ENCODE results near the gene DYRK2.

DYRK2 gene

GRCh38 chr12:67671419-67671818 is 22.9 kb downstream of the DYRK2 start:
- TF ChIP-seq NFIC (IDR thresholded peaks at IDR 0.05) (no peak), YY1 (IDR thresholded peaks at IDR 0.05; ENCODE audit: low read depth) (no peak), TAF1 (IDR thresholded peaks at IDR 0.05; ENCODE audit: low read depth) (no peak), TEAD4 (IDR thresholded peaks at IDR 0.05) (no peak)

- TF ChIP-seq USF1 (IDR thresholded peaks at IDR 0.05), result no peak
- no peak for TF ChIP-seq FOXM1 (IDR thresholded peaks at IDR 0.05; ENCODE audit: borderline replicate concordance, low read depth)
- no peak for TF ChIP-seq TAF1 (IDR thresholded peaks at IDR 0.05; ENCODE audit: low read depth)
- no peak for TF ChIP-seq ZBTB7A (IDR thresholded peaks at IDR 0.05; ENCODE audit: low read depth)
- no peak for TF ChIP-seq EP300 (IDR thresholded peaks at IDR 0.05; ENCODE audit: borderline replicate concordance)
- no peak for TF ChIP-seq EGR1 (IDR thresholded peaks at IDR 0.05)
- no peak for TF ChIP-seq MAX (IDR thresholded peaks at IDR 0.05)
- TF ChIP-seq CEBPB (IDR thresholded peaks at IDR 0.05), result no peak
- no peak for TF ChIP-seq TCF12 (IDR thresholded peaks at IDR 0.05; ENCODE audit: low read depth)
- no peak for TF ChIP-seq RAD21 (IDR thresholded peaks at IDR 0.05; ENCODE audit: low read depth)
- no peak for TF ChIP-seq CREB1 (IDR thresholded peaks at IDR 0.05; ENCODE audit: low read depth)
- TF ChIP-seq YY1 (IDR thresholded peaks at IDR 0.05; ENCODE audit: low read depth), result no peak
- TF ChIP-seq TEAD4 (IDR thresholded peaks at IDR 0.05), result no peak
These were observed 23.3 kb downstream of the DYRK2 start for GRCh38 chr12:67671892-67672291.

GRCh38 chr12:67674417-67674816 is 25.9 kb downstream of the DYRK2 start:
- TF ChIP-seq MAX (IDR thresholded peaks at IDR 0.05), result no peak

- no peak for TF ChIP-seq CEBPB (IDR thresholded peaks at IDR 0.05)
- TF ChIP-seq TEAD4 (IDR thresholded peaks at IDR 0.05), result no peak
- no peak for TF ChIP-seq YY1 (IDR thresholded peaks at IDR 0.05; ENCODE audit: low read depth)
- no peak for TF ChIP-seq EP300 (IDR thresholded peaks at IDR 0.05; ENCODE audit: borderline replicate concordance)
- no peak for TF ChIP-seq EGR1 (IDR thresholded peaks at IDR 0.05)
- no peak for TF ChIP-seq RAD21 (IDR thresholded peaks at IDR 0.05; ENCODE audit: low read depth)
- no peak for TF ChIP-seq TCF12 (IDR thresholded peaks at IDR 0.05; ENCODE audit: low read depth)
- no peak for TF ChIP-seq FOXM1 (IDR thresholded peaks at IDR 0.05; ENCODE audit: borderline replicate concordance, low read depth)
- no peak for TF ChIP-seq USF1 (IDR thresholded peaks at IDR 0.05)
- no peak for TF ChIP-seq CREB1 (IDR thresholded peaks at IDR 0.05; ENCODE audit: low read depth)
These were observed 28.1 kb downstream of the DYRK2 start for GRCh38 chr12:67676624-67677023.

- no peak for TF ChIP-seq TCF12 (IDR thresholded peaks at IDR 0.05; ENCODE audit: low read depth)
- TF ChIP-seq NFIC (IDR thresholded peaks at IDR 0.05), result no peak
- TF ChIP-seq ZBTB7A (IDR thresholded peaks at IDR 0.05; ENCODE audit: low read depth), result no peak
- TF ChIP-seq CREB1 (IDR thresholded peaks at IDR 0.05; ENCODE audit: low read depth), result no peak
- no peak for TF ChIP-seq RAD21 (IDR thresholded peaks at IDR 0.05; ENCODE audit: low read depth)
- TF ChIP-seq CEBPB (IDR thresholded peaks at IDR 0.05), result no peak
- TF ChIP-seq REST (IDR thresholded peaks at IDR 0.05; ENCODE audit: low read depth), result no peak
- TF ChIP-seq YY1 (IDR thresholded peaks at IDR 0.05; ENCODE audit: low read depth), result no peak
- TF ChIP-seq FOXM1 (IDR thresholded peaks at IDR 0.05; ENCODE audit: borderline replicate concordance, low read depth), result no peak
- TF ChIP-seq TEAD4 (IDR thresholded peaks at IDR 0.05), result no peak
- no peak for TF ChIP-seq EP300 (IDR thresholded peaks at IDR 0.05; ENCODE audit: borderline replicate concordance)
- TF ChIP-seq EGR1 (IDR thresholded peaks at IDR 0.05), result no peak
- TF ChIP-seq MAX (IDR thresholded peaks at IDR 0.05), result no peak
These were observed 28.6 kb downstream of the DYRK2 start for GRCh38 chr12:67677166-67677565.

- TF ChIP-seq TEAD4 (IDR thresholded peaks at IDR 0.05) (no peak), EP300 (IDR thresholded peaks at IDR 0.05; ENCODE audit: borderline replicate concordance) (no peak), RAD21 (IDR thresholded peaks at IDR 0.05; ENCODE audit: low read depth) (peak; percentile 19; the same call in 1 of the 2 replicates), USF1 (IDR thresholded peaks at IDR 0.05) (0 out of 2 replicates have a peak, but pooled peaks have one; percentile 35), NFIC (IDR thresholded peaks at IDR 0.05) (peak; percentile 55), FOXM1 (IDR thresholded peaks at IDR 0.05; ENCODE audit: borderline replicate concordance, low read depth) (no peak)
These were observed 32.7 kb downstream of the DYRK2 start for GRCh38 chr12:67681105-67681778.

GRCh38 chr12:67681941-67682620 is 33.5 kb downstream of the DYRK2 start:
- TF ChIP-seq NFIC (IDR thresholded peaks at IDR 0.05), result no peak
- TF ChIP-seq TCF12 (IDR thresholded peaks at IDR 0.05; ENCODE audit: low read depth), result no peak
- TF ChIP-seq MAX (IDR thresholded peaks at IDR 0.05), result no peak
- no peak for TF ChIP-seq REST (IDR thresholded peaks at IDR 0.05; ENCODE audit: low read depth)
- no peak for TF ChIP-seq TAF1 (IDR thresholded peaks at IDR 0.05; ENCODE audit: low read depth)

All from Ishikawa (cell line).